Muscle of leg (tissue), 11 donors: Measurements from ENCODE around the gene DYRK3. TPM values are rescaled to one million over a fixed set of nuclear protein-coding genes. Genes with fewer than 3 reads are reported as not detected.

ENCODE experiments used
- DNase-seq: peaks from one replicate; pipeline ENCODE4 v3.0.0; 2013
- H3K27ac ChIP-seq: one replicate; pipeline ENCODE4 v1.5.1; 2013; ENCODE audit warnings: mild to moderate bottlenecking, low read length, control low read depth
- H3K27me3 ChIP-seq: one replicate; pipeline ENCODE4 v1.6.1; 2013; ENCODE audit warnings: low read length; ENCODE audit not compliant: control insufficient read depth, insufficient read depth
- H3K36me3 ChIP-seq: one replicate; pipeline ENCODE4 v1.6.1; 2013; ENCODE audit warnings: low read length; ENCODE audit not compliant: control insufficient read depth, insufficient read depth
- H3K4me1 ChIP-seq: one replicate; pipeline ENCODE4 v1.6.1; 2013; ENCODE audit warnings: low read length; ENCODE audit not compliant: control insufficient read depth, insufficient read depth
- H3K4me3 ChIP-seq: one replicate; pipeline ENCODE4 v1.5.1; 2013; ENCODE audit warnings: low read length, control low read depth
- H3K9me3 ChIP-seq: replicated peaks from 2 replicates; pipeline ENCODE4 v1.6.1; 2013; ENCODE audit warnings: low read depth, low read length; ENCODE audit not compliant: control insufficient read depth
- WGBS: methylation state at CpG from one replicate; pipeline ENCODE4 v1.1.5; 2013; ENCODE audit warnings: missing lambda C conversion rate; ENCODE audit not compliant: insufficient coverage; 5-methylcytosine and 5-hydroxymethylcytosine counted together
- polyA plus RNA-seq, 8 donors: library from polyadenylated mRNA; unstranded; fragments of 120-200 nt; gene quantifications; one replicate each; pipeline versions ENCODE4 v1.2.1 to v1.2.3, GENCODE V29; 2013; ENCODE audit warnings: inconsistent platforms in 1 of 8, low replicate concordance in 1 of 8; ENCODE audit not compliant: insufficient read length in 8 of 8, insufficient read depth in 1 of 8
- total RNA-seq: library from RNA; stranded (reverse); fragments of 120-200 nt; gene quantifications from one replicate; pipeline ENCODE4 v1.2.4, GENCODE V29; 2013

The DYRK3 gene
- total and polyA plus RNA-seq, 9 donors = 2.5 to 7.3 (median 5.0) TPM

DNA sequence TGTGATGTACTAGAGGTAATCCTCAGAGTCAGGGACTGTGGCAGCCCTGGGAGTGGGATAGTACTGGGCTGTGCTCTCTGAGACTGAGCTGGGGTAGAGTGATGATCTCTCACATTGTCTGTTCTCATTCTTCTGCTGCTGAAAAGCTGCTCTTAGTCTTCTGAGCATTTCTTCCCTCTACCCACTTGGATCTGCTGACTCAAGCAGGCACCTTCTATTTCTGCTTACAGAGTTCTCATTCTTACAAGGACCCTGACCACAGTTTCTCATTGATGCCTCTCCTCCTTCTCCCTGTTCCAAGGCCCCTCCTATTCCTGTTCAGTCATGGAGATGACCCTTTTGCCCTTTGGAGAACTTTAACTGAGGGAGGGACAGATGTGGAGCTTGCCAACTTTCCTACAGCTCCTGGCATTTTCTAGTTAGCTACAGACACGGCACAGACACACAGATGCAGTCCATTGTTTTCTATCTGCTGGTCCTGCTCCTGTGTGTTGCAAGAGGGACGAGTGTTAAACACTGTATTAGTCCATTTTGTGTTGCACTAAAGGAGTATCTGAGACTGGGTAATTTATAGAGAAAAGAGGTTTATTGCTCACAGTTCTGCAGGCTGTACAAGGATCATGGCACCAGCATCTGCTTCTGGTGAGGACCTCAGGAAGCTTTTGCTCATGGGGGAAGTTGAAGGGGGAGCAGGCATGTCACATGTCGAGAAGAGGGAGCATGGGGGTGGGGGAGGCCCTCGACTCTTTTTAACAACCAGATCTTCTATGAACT is 61.7 kb downstream of the DYRK3 start:
- H3K4me1 ChIP-seq = peaks cover 79% of the 10 kb centered on the region
- no peak overlapping the region for H3K27ac ChIP-seq
- DNase-seq = no peak
- no peaks in the 10 kb centered on the region for H3K27me3 ChIP-seq
- WGBS = 60% methylated on average over 1 of the region's 4 CpGs
- peaks cover 18% of the 10 kb centered on the region for H3K36me3 ChIP-seq
- H3K9me3 ChIP-seq = no peaks in the 10 kb centered on the region
- H3K4me3 ChIP-seq = no peak overlapping the region

DNA sequence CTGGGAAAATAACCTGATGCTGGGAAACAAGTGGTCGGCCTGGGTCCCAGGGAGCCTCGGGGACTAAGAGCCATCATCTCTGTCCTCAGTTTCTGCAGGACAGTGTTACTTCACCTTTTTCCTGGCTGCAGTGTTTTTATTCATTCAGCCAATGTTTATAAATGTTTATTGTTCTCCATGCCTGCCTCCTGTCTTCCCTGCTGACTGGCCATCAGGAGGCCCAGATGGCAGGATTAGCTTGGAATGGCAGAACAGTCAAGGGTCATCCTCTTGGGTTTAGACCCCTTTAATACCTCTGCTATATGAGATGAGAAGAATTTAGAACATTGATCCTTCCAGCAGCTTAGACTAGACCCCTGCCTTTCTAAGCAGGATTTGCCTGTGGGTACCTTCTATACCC is 62.7 kb downstream of the DYRK3 start:
- no peak overlapping the region for H3K27ac ChIP-seq
- H3K4me3 ChIP-seq = no peak overlapping the region
- DNase-seq = no peak
- no peaks in the 10 kb centered on the region for H3K27me3 ChIP-seq
- no peaks in the 10 kb centered on the region for H3K9me3 ChIP-seq
- WGBS = 100% methylated on average over 2 of the region's 2 CpGs
- H3K4me1 ChIP-seq = peaks cover 78% of the 10 kb centered on the region
- H3K36me3 ChIP-seq = peaks cover 18% of the 10 kb centered on the region

Other genes starting within 250 kb of the DYRK3 start
- gene IKBKE, start 165.1 kb upstream of the DYRK3 start, total RNA-seq = 3.4 TPM
- gene IKBKE, start 165.1 kb upstream of the DYRK3 start, polyA plus RNA-seq = 1 to 10 TPM; 3.4 to 6.2 (median 4.0) TPM
- gene RASSF5, start 128.0 kb upstream of the DYRK3 start, total RNA-seq = 3.6 TPM
- gene RASSF5, start 128.0 kb upstream of the DYRK3 start, polyA plus RNA-seq = 1 to 10 TPM; 4.8 to 8.6 (median 6.7) TPM
- gene EIF2D, start 23.1 kb upstream of the DYRK3 start, total RNA-seq = 39.7 TPM
- 10 to 100 TPM; 38.2 to 48.8 (median 39.6) TPM for gene EIF2D, start 23.1 kb upstream of the DYRK3 start, polyA plus RNA-seq
- gene MAPKAPK2, start 49.4 kb downstream of the DYRK3 start, total RNA-seq = 39.7 TPM
- gene MAPKAPK2, start 49.4 kb downstream of the DYRK3 start, polyA plus RNA-seq = 10 to 100 TPM; 55.2 to 76.6 (median 70.7) TPM
- not detected for gene IL19, start 135.2 kb downstream of the DYRK3 start, total RNA-seq
- not detected for gene IL19, start 135.2 kb downstream of the DYRK3 start, polyA plus RNA-seq
- 1.1 TPM for gene IL10, start 137.0 kb downstream of the DYRK3 start, total RNA-seq
- 1 to 10 TPM in 1 of 8 donors, under 1 TPM in 7; 0.35 to 1.0 (median 0.47) TPM for gene IL10, start 137.0 kb downstream of the DYRK3 start, polyA plus RNA-seq
- gene IL20, start 230.1 kb downstream of the DYRK3 start, total RNA-seq = not detected
- gene IL20, start 230.1 kb downstream of the DYRK3 start, polyA plus RNA-seq = not detected